Measurements from ENCODE around the gene FOXC1.

- no peak for TF ChIP-seq CTCF (IDR thresholded peaks at IDR 0.05)
- TF ChIP-seq EZH2phosphoT487 (IDR thresholded peaks at IDR 0.05), result no peak
These were observed 33.5 kb upstream of the FOXC1 start for GRCh38 chr6:1576166-1576565.

All from neural progenitor cell (in vitro differentiated cells).